ENCODE results near the gene SWT1. TPM values are rescaled to one million over a fixed set of nuclear protein-coding genes. Genes with fewer than 3 reads are reported as not detected.
"Not testable (repeated sequence)": the region's sequence is repeated elsewhere in the genome, so short reads cannot be mapped to it uniquely, and the experiment has no call there.

Gene SWT1
- total RNA-seq, 1 donor from 2014 or later: 4.4 TPM

- no peak for DNase-seq (ENCODE audit: low spot score)
These were observed 88.5 kb downstream of the SWT1 start for GRCh38 chr1:185245466-185245865.

- no peak for DNase-seq (ENCODE audit: low spot score)
These were observed 92.6 kb downstream of the SWT1 start for GRCh38 chr1:185249563-185249962.

GRCh38 chr1:185250063-185250462, 93.1 kb downstream of the SWT1 start:
- DNase-seq (ENCODE audit: low spot score): no peak

- not testable (repeated sequence) for DNase-seq (ENCODE audit: low spot score)
These were observed 95.0 kb downstream of the SWT1 start for GRCh38 chr1:185251928-185252327.

- DNase-seq (ENCODE audit: low spot score): not testable (repeated sequence)
These were observed 95.4 kb downstream of the SWT1 start for GRCh38 chr1:185252404-185252803.

GRCh38 chr1:185255595-185255994, 98.6 kb downstream of the SWT1 start:
- not testable (repeated sequence) for DNase-seq (ENCODE audit: low spot score)

GRCh38 chr1:185257116-185257949, 100.4 kb downstream of the SWT1 start:
- not testable (repeated sequence) for DNase-seq (ENCODE audit: low spot score)

GRCh38 chr1:185257950-185258208, 100.9 kb downstream of the SWT1 start:
- DNase-seq (ENCODE audit: low spot score): no peak

GRCh38 chr1:185258676-185259075, 101.7 kb downstream of the SWT1 start:
- no peak for DNase-seq (ENCODE audit: low spot score)

- DNase-seq (ENCODE audit: low spot score): no peak
These were observed 103.6 kb downstream of the SWT1 start for GRCh38 chr1:185260611-185261010.

GRCh38 chr1:185262151-185262550, 105.2 kb downstream of the SWT1 start:
- no peak for DNase-seq (ENCODE audit: low spot score)

GRCh38 chr1:185263292-185263691, 106.3 kb downstream of the SWT1 start:
- no peak for DNase-seq (ENCODE audit: low spot score)

- DNase-seq (ENCODE audit: low spot score): no peak
These were observed 106.8 kb downstream of the SWT1 start for GRCh38 chr1:185263780-185264179.

GRCh38 chr1:185265314-185265713, 108.3 kb downstream of the SWT1 start:
- no peak for DNase-seq (ENCODE audit: low spot score)

GRCh38 chr1:185267301-185267700, 110.3 kb downstream of the SWT1 start:
- no peak for DNase-seq (ENCODE audit: low spot score)

- DNase-seq (ENCODE audit: low spot score): no peak
These were observed 110.7 kb downstream of the SWT1 start for GRCh38 chr1:185267701-185268100.

GRCh38 chr1:185268352-185268751, 111.4 kb downstream of the SWT1 start:
- DNase-seq (ENCODE audit: low spot score): no peak

- DNase-seq (ENCODE audit: low spot score): no peak
These were observed 115.0 kb downstream of the SWT1 start for GRCh38 chr1:185271921-185272320.

- no peak for DNase-seq (ENCODE audit: low spot score)
These were observed 122.6 kb downstream of the SWT1 start for GRCh38 chr1:185279571-185279970.

GRCh38 chr1:185280589-185280988, 123.6 kb downstream of the SWT1 start:
- DNase-seq (ENCODE audit: low spot score): no peak

GRCh38 chr1:185281245-185281644, 124.3 kb downstream of the SWT1 start:
- no peak for DNase-seq (ENCODE audit: low spot score)

- DNase-seq (ENCODE audit: low spot score): no peak
These were observed 127.1 kb downstream of the SWT1 start for GRCh38 chr1:185284116-185284515.

GRCh38 chr1:185284533-185285276, 127.7 kb downstream of the SWT1 start:
- no peak for DNase-seq (ENCODE audit: low spot score)

All from mesenteric fat pad (tissue), 1 donor.